Type B pancreatic cell (in vitro differentiated cells): Measurements from ENCODE around the gene BEND3. TPM values are rescaled to one million over a fixed set of nuclear protein-coding genes. Genes with fewer than 3 reads are reported as not detected.

Source experiments
- DNase-seq: peaks from one replicate; pipeline ENCODE4 v3.0.0; 2021; ENCODE audit warnings: mixed read lengths; ENCODE audit not compliant: unreplicated experiment; ENCODE audit errors: extremely low spot score
- H3K27ac Mint-ChIP-seq: 2 replicates; pipeline ENCODE4 v1.8.0; 2021; ENCODE audit warnings: mild to moderate bottlenecking, mixed read lengths
- H3K27me3 Mint-ChIP-seq: 2 replicates; pipeline ENCODE4 v1.8.0; 2021; ENCODE audit warnings: mixed read lengths
- H3K36me3 Mint-ChIP-seq: 2 replicates; pipeline ENCODE4 v1.8.0; 2021; ENCODE audit warnings: mixed read lengths
- H3K4me1 Mint-ChIP-seq: one replicate; pipeline ENCODE4 v1.8.0; 2021; ENCODE audit warnings: mixed read lengths; ENCODE audit not compliant: unreplicated experiment
- H3K4me3 Mint-ChIP-seq: 2 replicates; pipeline ENCODE4 v1.8.0; 2021; ENCODE audit warnings: mild to moderate bottlenecking, mixed read lengths
- H3K9me3 Mint-ChIP-seq: 2 replicates; pipeline ENCODE4 v1.8.0; 2021; ENCODE audit warnings: mixed read lengths
- total RNA-seq: library from RNA; stranded (reverse); gene quantifications from 2 replicates; pipeline ENCODE4 v1.2.1, GENCODE V29; 2021; ENCODE audit warnings: low replicate concordance
- TF ChIP-seq, protein P1 (sequence below): fragments of 200-600 bp; sonication (generic); conservative IDR thresholded peaks from 2 replicates; pipeline ENCODE4 v1.5.0; 2021; ENCODE audit warnings: antibody characterized with exemption, mild to moderate bottlenecking

The BEND3 gene
- total RNA-seq, 1 donor from 2014 or later: 14.4 TPM

DNA sequence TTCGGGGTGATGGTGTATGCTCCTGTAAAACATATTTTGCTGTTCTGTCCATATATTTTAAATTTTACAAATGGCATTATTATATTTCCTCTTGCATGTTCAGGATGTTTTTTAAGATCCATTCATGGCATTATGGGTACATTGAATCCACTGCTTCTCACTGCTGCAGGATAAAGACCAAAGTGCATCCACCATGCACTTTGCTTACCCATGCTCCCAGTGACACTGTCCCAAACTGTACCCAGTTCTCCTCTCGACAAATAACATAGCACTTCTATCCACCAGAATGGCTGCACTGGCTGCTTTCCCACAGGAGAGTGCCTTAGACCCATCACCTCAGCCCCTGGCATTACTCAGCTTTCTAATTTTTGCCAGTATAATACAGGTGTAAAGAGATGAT, 57.6 kb downstream of the BEND3 start:
- Mint-ChIP-seq H3K27ac (no peak overlapping the region), H3K4me3 (no peak overlapping the region), H3K27me3 (no peaks in the 10 kb centered on the region), H3K36me3 (no peaks in the 10 kb centered on the region), H3K4me1 (no peaks in the 10 kb centered on the region), H3K9me3 (no peaks in the 10 kb centered on the region)
- TF ChIP-seq, protein P1, sequence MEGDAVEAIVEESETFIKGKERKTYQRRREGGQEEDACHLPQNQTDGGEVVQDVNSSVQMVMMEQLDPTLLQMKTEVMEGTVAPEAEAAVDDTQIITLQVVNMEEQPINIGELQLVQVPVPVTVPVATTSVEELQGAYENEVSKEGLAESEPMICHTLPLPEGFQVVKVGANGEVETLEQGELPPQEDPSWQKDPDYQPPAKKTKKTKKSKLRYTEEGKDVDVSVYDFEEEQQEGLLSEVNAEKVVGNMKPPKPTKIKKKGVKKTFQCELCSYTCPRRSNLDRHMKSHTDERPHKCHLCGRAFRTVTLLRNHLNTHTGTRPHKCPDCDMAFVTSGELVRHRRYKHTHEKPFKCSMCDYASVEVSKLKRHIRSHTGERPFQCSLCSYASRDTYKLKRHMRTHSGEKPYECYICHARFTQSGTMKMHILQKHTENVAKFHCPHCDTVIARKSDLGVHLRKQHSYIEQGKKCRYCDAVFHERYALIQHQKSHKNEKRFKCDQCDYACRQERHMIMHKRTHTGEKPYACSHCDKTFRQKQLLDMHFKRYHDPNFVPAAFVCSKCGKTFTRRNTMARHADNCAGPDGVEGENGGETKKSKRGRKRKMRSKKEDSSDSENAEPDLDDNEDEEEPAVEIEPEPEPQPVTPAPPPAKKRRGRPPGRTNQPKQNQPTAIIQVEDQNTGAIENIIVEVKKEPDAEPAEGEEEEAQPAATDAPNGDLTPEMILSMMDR: no peak
- no peak for DNase-seq

DNA sequence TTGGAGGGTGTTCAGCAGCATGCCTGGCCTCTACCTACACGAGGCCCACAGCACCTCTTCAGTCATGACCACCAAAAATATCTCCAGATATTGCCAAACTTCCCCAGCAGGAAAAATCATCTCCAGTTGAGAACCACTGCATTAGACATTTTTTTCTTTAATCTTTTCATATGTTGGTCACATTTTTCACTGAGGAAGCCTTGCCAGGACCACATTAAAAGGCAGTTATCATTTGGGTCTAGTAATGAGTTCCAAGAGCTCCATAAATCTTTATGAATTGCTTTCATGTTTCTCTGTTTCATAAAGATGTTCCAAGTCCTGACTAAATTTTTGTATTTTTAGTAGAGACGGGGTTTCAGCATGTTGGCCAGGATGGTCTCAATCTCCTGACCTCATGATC, 58.5 kb downstream of the BEND3 start:
- no peaks in the 10 kb centered on the region for H3K9me3 Mint-ChIP-seq

GRCh38 chr6:107047807-107048206, 67.5 kb downstream of the BEND3 start:
- no peak overlapping the region for H3K27ac Mint-ChIP-seq
- H3K4me3 Mint-ChIP-seq: no peak overlapping the region
- H3K9me3 Mint-ChIP-seq: no peaks in the 10 kb centered on the region
- H3K4me1 Mint-ChIP-seq: peaks cover 22% of the 10 kb centered on the region
- H3K27me3 Mint-ChIP-seq: no peaks in the 10 kb centered on the region
- TF ChIP-seq, protein P1: no peak
- no peak for DNase-seq
- peaks cover 10% of the 10 kb centered on the region for H3K36me3 Mint-ChIP-seq

More for the DNA sequence above, 58.5 kb downstream of the BEND3 start:
- TF ChIP-seq, protein P1: no peak
- DNase-seq: no peak
- Mint-ChIP-seq H3K4me1 (no peaks in the 10 kb centered on the region), H3K36me3 (no peaks in the 10 kb centered on the region), H3K27ac (no peak overlapping the region), H3K4me3 (no peak overlapping the region), H3K27me3 (no peaks in the 10 kb centered on the region)

- Mint-ChIP-seq H3K27ac (peak overlapping the region; percentile 64), H3K4me3 (peak overlapping the region; percentile 71), H3K4me1 (peaks cover 16% of the 10 kb centered on the region), H3K9me3 (no peaks in the 10 kb centered on the region), H3K36me3 (peaks cover 15% of the 10 kb centered on the region), H3K27me3 (no peaks in the 10 kb centered on the region)
- no peak for DNase-seq
- TF ChIP-seq, protein P1: no peak
Observed at GRCh38 chr6:107045826-107046675, 69.3 kb downstream of the BEND3 start.

DNA sequence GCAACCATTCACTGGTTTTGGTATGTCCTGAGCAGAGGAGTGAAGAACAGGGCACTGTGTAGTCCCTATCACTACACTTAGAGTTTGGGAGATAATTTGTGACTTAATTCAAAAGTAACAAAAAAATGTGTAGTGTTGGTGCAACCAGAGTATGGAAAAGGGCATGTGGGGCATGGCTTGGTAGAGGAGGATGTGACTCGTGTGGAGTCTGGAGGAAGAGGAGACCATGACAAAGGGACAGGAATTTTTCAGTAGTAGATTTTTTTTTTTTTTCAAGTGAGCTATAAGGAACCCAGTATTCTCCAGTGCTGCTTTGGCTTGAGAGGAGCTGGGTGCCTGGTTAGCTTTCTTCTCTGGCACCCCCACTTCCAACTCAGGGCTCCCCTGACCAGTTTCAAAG, 82.2 kb downstream of the BEND3 start:
- no peaks in the 10 kb centered on the region for H3K9me3 Mint-ChIP-seq
- H3K27me3 Mint-ChIP-seq: no peaks in the 10 kb centered on the region
- peaks cover 27% of the 10 kb centered on the region for H3K36me3 Mint-ChIP-seq
- no peak overlapping the region for H3K27ac Mint-ChIP-seq
- H3K4me1 Mint-ChIP-seq: peaks cover 19% of the 10 kb centered on the region
- TF ChIP-seq, protein P1: no peak
- no peak overlapping the region for H3K4me3 Mint-ChIP-seq
- DNase-seq: no peak
